KMS-11 (cell line): ENCODE data around the gene RNF169.

Source experiments
- H2AFZ ChIP-seq: fragments of 200-600 bp; sonication (generic); 2 replicates; pipeline ENCODE4 v1.6.1; 2016; ENCODE audit warnings: antibody characterized with exemption, mixed run types, low read depth
- H3K27ac ChIP-seq: fragments of 200-600 bp; sonication (generic); 2 replicates; pipeline ENCODE4 v1.6.1; 2016; ENCODE audit warnings: mild to moderate bottlenecking, mixed run types
- H3K27me3 ChIP-seq: fragments of 200-600 bp; sonication (generic); 2 replicates; pipeline ENCODE4 v1.6.1; 2017; ENCODE audit warnings: mild to moderate bottlenecking, low read depth, mixed run types, moderate library complexity; ENCODE audit not compliant: insufficient read depth
- H3K36me3 ChIP-seq: fragments of 200-600 bp; sonication (generic); 2 replicates; pipeline ENCODE4 v1.6.1; 2017; ENCODE audit warnings: mild to moderate bottlenecking, mixed run types; ENCODE audit not compliant: insufficient read depth
- H3K4me1 ChIP-seq: fragments of 200-600 bp; sonication (generic); 2 replicates; pipeline ENCODE4 v1.6.1; 2016; ENCODE audit warnings: mild to moderate bottlenecking, low read depth, mixed run types; ENCODE audit not compliant: poor library complexity, severe bottlenecking
- H3K4me2 ChIP-seq: fragments of 200-600 bp; sonication (generic); 2 replicates; pipeline ENCODE4 v1.7.0; 2016; ENCODE audit warnings: mild to moderate bottlenecking, mixed run types
- H3K4me3 ChIP-seq: fragments of 200-600 bp; sonication (generic); IDR thresholded peaks from 2 replicates; pipeline ENCODE4 v1.6.1; 2017; ENCODE audit warnings: low read depth, low read length, mixed read lengths; ENCODE audit not compliant: insufficient read depth
- H3K79me2 ChIP-seq: fragments of 200-600 bp; sonication (generic); 2 replicates; pipeline ENCODE4 v1.6.1; 2016; ENCODE audit warnings: low read depth, mixed run types; ENCODE audit not compliant: insufficient read depth
- H3K9ac ChIP-seq: fragments of 200-600 bp; sonication (generic); 2 replicates; pipeline ENCODE4 v1.6.1; 2016; ENCODE audit warnings: mild to moderate bottlenecking, mixed run types
- H4K20me1 ChIP-seq: fragments of 200-600 bp; sonication (generic); 2 replicates; pipeline ENCODE4 v1.6.1; 2016; ENCODE audit warnings: mild to moderate bottlenecking, mixed run types; ENCODE audit not compliant: insufficient read depth
- CTCF ChIP-seq: fragments of 200-600 bp; sonication (generic); conservative IDR thresholded peaks from 2 replicates; pipeline ENCODE4 v1.6.1; 2017; ENCODE audit warnings: low read depth, mild to moderate bottlenecking, antibody characterized with exemption, low read length, moderate library complexity, mixed read lengths

The RNF169 gene

GRCh38 chr11:74849525-74850391 is 101.1 kb downstream of the RNF169 start:
- Histone ChIP-seq H3K79me2 (no peaks in the 10 kb centered on the region), H3K9ac (no peak overlapping the region), H3K27ac (no peak overlapping the region), H4K20me1 (no peaks in the 10 kb centered on the region), H3K4me2 (no peak overlapping the region), H3K4me1 (no peaks in the 10 kb centered on the region), H3K4me3 (no peak overlapping the region), H3K36me3 (no peaks in the 10 kb centered on the region), H2AFZ (no peak overlapping the region), H3K27me3 (no peaks in the 10 kb centered on the region)
- TF ChIP-seq CTCF = no peak

- Histone ChIP-seq H3K27me3 (no peaks in the 10 kb centered on the region), H3K4me2 (no peak overlapping the region), H3K9ac (no peak overlapping the region), H4K20me1 (no peaks in the 10 kb centered on the region), H3K36me3 (no peaks in the 10 kb centered on the region), H2AFZ (no peak overlapping the region), H3K4me1 (no peaks in the 10 kb centered on the region), H3K27ac (no peak overlapping the region), H3K4me3 (no peak overlapping the region), H3K79me2 (no peaks in the 10 kb centered on the region)
- TF ChIP-seq CTCF = no peak
Measured at GRCh38 chr11:74853223-74853622, 104.6 kb downstream of the RNF169 start.

GRCh38 chr11:74860743-74861142 is 112.1 kb downstream of the RNF169 start:
- H3K36me3 ChIP-seq = no peaks in the 10 kb centered on the region
- no peak overlapping the region for H3K27ac ChIP-seq

GRCh38 chr11:74863410-74863809 is 114.8 kb downstream of the RNF169 start:
- no peak for TF ChIP-seq CTCF
- H3K36me3 ChIP-seq = no peaks in the 10 kb centered on the region
- H3K4me3 ChIP-seq = no peak overlapping the region
- no peaks in the 10 kb centered on the region for H3K79me2 ChIP-seq
- H3K27me3 ChIP-seq = no peaks in the 10 kb centered on the region
- no peak overlapping the region for H3K27ac ChIP-seq
- no peaks in the 10 kb centered on the region for H4K20me1 ChIP-seq
- no peaks in the 10 kb centered on the region for H3K4me1 ChIP-seq
- no peak overlapping the region for H3K4me2 ChIP-seq
- no peak overlapping the region for H2AFZ ChIP-seq
- no peak overlapping the region for H3K9ac ChIP-seq

More at GRCh38 chr11:74860743-74861142, 112.1 kb downstream of the RNF169 start:
- Histone ChIP-seq H4K20me1 (no peaks in the 10 kb centered on the region), H3K4me1 (no peaks in the 10 kb centered on the region), H2AFZ (no peak overlapping the region), H3K79me2 (no peaks in the 10 kb centered on the region), H3K9ac (no peak overlapping the region), H3K4me3 (no peak overlapping the region), H3K4me2 (no peak overlapping the region), H3K27me3 (no peaks in the 10 kb centered on the region)
- no peak for TF ChIP-seq CTCF
